Keratinocyte (primary cell): ENCODE results near the gene TH.

Experiments used
- EZH2 ChIP-seq: IDR thresholded peaks from one replicate; pipeline ENCODE4 v1.6.1; 2012; ENCODE audit warnings: inconsistent platforms, mild to moderate bottlenecking, low read length, moderate library complexity
- TF ChIP-seq, protein P1 (sequence below), 3 experiments: IDR thresholded peaks in 1 of 3; conservative IDR thresholded peaks in 1 of 3; optimal IDR thresholded peaks in 1 of 3; 2 replicates in 2 of 3; 3 replicates in 1 of 3; pipeline versions ENCODE3 to v1.5.1; 2011; ENCODE audit warnings: low read length in 3 of 3, mild to moderate bottlenecking in 3 of 3, moderate library complexity in 2 of 3, control low read depth in 1 of 3, inconsistent platforms in 1 of 3; ENCODE audit not compliant: insufficient read depth in 2 of 3; ENCODE audit errors: extremely low read depth in 1 of 3

DNA sequence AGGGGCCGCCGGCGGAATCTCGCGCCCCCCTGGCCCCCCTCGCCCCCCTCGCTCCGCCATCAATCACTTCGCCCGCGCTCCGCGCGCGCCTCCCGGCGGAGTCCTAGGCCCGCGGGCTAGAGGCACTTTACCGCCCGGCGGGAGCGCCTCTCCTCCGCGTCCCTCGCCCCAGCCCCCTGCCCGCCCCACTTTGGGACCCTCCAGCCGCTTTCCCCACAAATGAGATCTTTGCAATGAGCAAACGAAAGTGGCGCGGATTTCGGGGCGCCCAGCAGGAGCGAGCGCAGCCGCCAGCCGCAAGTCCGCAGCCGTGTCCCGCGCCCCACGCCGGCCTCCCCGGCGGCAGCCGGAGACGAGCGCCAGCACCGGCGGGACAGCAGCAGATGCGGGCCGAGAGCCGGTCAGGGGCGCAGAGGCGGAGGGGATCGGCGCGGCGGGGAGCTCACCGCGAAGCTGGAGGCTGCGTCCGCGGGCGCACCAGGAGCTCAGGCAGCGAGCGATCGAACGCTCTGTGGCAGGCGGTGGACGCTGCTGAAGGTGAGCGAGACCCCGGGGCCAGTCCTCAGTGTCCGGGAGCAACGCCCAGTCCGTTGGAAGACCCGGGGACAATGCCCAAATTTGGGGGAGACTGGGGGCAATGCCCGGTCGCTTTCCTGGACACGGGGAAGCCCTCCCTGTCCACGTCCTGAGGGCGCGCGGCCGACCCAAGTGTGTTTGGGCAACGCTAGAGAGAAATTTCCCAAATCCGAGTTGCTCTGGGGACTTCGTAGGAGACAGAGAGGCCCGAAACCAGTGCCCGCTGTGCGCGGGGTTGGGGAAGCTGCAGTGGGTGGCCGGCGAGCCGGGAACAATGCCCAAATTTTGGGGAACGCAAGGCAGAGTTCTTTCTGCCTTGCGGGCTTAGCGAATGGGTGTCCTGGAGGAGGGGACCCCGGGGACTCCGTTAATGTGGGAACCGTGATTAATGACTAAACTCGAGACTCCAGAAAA lies 30.9 kb downstream of the TH start:
- TF ChIP-seq, protein P1, sequence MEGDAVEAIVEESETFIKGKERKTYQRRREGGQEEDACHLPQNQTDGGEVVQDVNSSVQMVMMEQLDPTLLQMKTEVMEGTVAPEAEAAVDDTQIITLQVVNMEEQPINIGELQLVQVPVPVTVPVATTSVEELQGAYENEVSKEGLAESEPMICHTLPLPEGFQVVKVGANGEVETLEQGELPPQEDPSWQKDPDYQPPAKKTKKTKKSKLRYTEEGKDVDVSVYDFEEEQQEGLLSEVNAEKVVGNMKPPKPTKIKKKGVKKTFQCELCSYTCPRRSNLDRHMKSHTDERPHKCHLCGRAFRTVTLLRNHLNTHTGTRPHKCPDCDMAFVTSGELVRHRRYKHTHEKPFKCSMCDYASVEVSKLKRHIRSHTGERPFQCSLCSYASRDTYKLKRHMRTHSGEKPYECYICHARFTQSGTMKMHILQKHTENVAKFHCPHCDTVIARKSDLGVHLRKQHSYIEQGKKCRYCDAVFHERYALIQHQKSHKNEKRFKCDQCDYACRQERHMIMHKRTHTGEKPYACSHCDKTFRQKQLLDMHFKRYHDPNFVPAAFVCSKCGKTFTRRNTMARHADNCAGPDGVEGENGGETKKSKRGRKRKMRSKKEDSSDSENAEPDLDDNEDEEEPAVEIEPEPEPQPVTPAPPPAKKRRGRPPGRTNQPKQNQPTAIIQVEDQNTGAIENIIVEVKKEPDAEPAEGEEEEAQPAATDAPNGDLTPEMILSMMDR (optimal IDR thresholded peaks at IDR 0.05 in 1 of 3, IDR thresholded peaks at IDR 0.05 in 1 of 3, conservative IDR thresholded peaks at IDR 0.05 in 1 of 3; ENCODE audit: extremely low read depth in 1 of 3, insufficient read depth in 2 of 3, low read length in 3 of 3) = no peak
- peak; percentile 91 for TF ChIP-seq EZH2
